NCI-H748 (cell line): ENCODE data around the gene ANXA4.

Experiments
- DNase-seq: peaks from one replicate; lab custom pipeline; 2025; ENCODE audit not compliant: unreplicated experiment; lab: John Stamatoyannopoulos, UW

Gene ANXA4

GRCh38 chr2:69837533-69837932 lies 95.6 kb downstream of the ANXA4 start:
- DNase-seq = no peak

GRCh38 chr2:69843993-69844392 lies 102.1 kb downstream of the ANXA4 start:
- DNase-seq = no peak

GRCh38 chr2:69844560-69844959 lies 102.6 kb downstream of the ANXA4 start:
- DNase-seq = no peak

GRCh38 chr2:69846182-69847067 lies 104.5 kb downstream of the ANXA4 start:
- no peak for DNase-seq

GRCh38 chr2:69847068-69847828 lies 105.3 kb downstream of the ANXA4 start:
- DNase-seq = no peak

- DNase-seq = no peak
Measured at GRCh38 chr2:69848186-69848790, 106.4 kb downstream of the ANXA4 start.

- no peak for DNase-seq
Measured at GRCh38 chr2:69858261-69858660, 116.3 kb downstream of the ANXA4 start.

- DNase-seq = no peak
Measured at GRCh38 chr2:69863298-69863697, 121.4 kb downstream of the ANXA4 start.
